Neuronal stem cell (in vitro differentiated cells): ENCODE data around the gene MTO1.
"Not testable (repeated sequence)": the region's sequence is repeated elsewhere in the genome, so short reads cannot be mapped to it uniquely, and the experiment has no call there.

Source experiments
- DNase-seq: peaks from one replicate; pipeline ENCODE4 v3.0.0-alpha.2; 2013; ENCODE audit warnings: low spot score
- H2AFZ ChIP-seq: one replicate; pipeline ENCODE4 v1.6.1; 2013; ENCODE audit warnings: mild to moderate bottlenecking, low read length, inconsistent platforms
- H2AK5ac ChIP-seq: 2 replicates; pipeline ENCODE4 v1.6.1; 2013; ENCODE audit warnings: low read depth, mild to moderate bottlenecking, inconsistent platforms, low read length, moderate library complexity, mixed read lengths
- H2BK120ac ChIP-seq: 2 replicates; pipeline ENCODE4 v1.6.1; 2013; ENCODE audit warnings: low read depth, mild to moderate bottlenecking, inconsistent platforms, low read length, moderate library complexity, mixed read lengths
- H2BK12ac ChIP-seq: one replicate; pipeline ENCODE4 v1.6.1; 2013; ENCODE audit warnings: low read length, inconsistent platforms
- H2BK15ac ChIP-seq: 2 replicates; pipeline ENCODE4 v1.6.1; 2013; ENCODE audit warnings: mild to moderate bottlenecking, low read length, inconsistent platforms, mixed read lengths
- H2BK5ac ChIP-seq: one replicate; pipeline ENCODE4 v1.6.1; 2013; ENCODE audit warnings: inconsistent platforms, mild to moderate bottlenecking, low read length, moderate library complexity
- H3K14ac ChIP-seq: one replicate; pipeline ENCODE4 v1.6.1; 2013; ENCODE audit warnings: low read length, inconsistent platforms
- H3K18ac ChIP-seq: 2 replicates; pipeline ENCODE4 v1.6.1; 2013; ENCODE audit warnings: low read length, inconsistent platforms
- H3K23ac ChIP-seq: 2 replicates; pipeline ENCODE4 v1.6.1; 2013; ENCODE audit warnings: low read depth, mild to moderate bottlenecking, mixed read lengths, low read length, inconsistent platforms; ENCODE audit not compliant: poor library complexity
- H3K27ac ChIP-seq: replicated peaks from 3 replicates; pipeline ENCODE4 v1.5.1; 2013; ENCODE audit warnings: low read length, inconsistent platforms
- H3K27me3 ChIP-seq, 3 experiments: 2 replicates each; pipeline ENCODE4 v1.6.1; 2013; ENCODE audit warnings: low read length in 3 of 3, mild to moderate bottlenecking in 2 of 3, inconsistent platforms in 1 of 3, low read depth in 1 of 3, mixed read lengths in 1 of 3, moderate library complexity in 1 of 3; ENCODE audit not compliant: control insufficient read depth in 3 of 3, insufficient read depth in 3 of 3
- H3K36me3 ChIP-seq, 2 donors: replicated peaks in 1 of 2; 2 replicates each; pipeline ENCODE4 v1.6.1; 2013; ENCODE audit warnings: low read length in 2 of 2; ENCODE audit not compliant: control insufficient read depth in 2 of 2, insufficient read depth in 2 of 2
- H3K4ac ChIP-seq: 2 replicates; pipeline ENCODE4 v1.6.1; 2013; ENCODE audit warnings: inconsistent platforms, mild to moderate bottlenecking, low read length, moderate library complexity
- H3K4me1 ChIP-seq, 2 donors: 1 replicate in 1 of 2; 2 replicates in 1 of 2; pipeline ENCODE4 v1.6.1; 2013; ENCODE audit warnings: low read length in 2 of 2, low read depth in 1 of 2; ENCODE audit not compliant: control insufficient read depth in 2 of 2, insufficient read depth in 1 of 2
- H3K4me2 ChIP-seq: one replicate; pipeline ENCODE4 v1.6.1; 2013; ENCODE audit warnings: mild to moderate bottlenecking, low read length, inconsistent platforms; ENCODE audit not compliant: insufficient read depth, poor library complexity, severe bottlenecking
- H3K4me3 ChIP-seq, 2 donors: 2 replicates each; pipeline ENCODE4 v1.5.1; 2013; ENCODE audit warnings: low read length in 2 of 2, mild to moderate bottlenecking in 2 of 2, inconsistent platforms in 1 of 2, moderate library complexity in 1 of 2
- H3K79me1 ChIP-seq: one replicate; pipeline ENCODE4 v1.6.1; 2013; ENCODE audit warnings: low read depth, mild to moderate bottlenecking, inconsistent platforms, low read length, moderate library complexity
- H3K9ac ChIP-seq: one replicate; pipeline ENCODE4 v1.6.1; 2013; ENCODE audit warnings: mild to moderate bottlenecking, low read depth, low read length, inconsistent platforms; ENCODE audit not compliant: poor library complexity
- H3K9me3 ChIP-seq, 2 donors: replicated peaks in 1 of 2; 2 replicates each; pipeline versions ENCODE3 to v1.6.1; 2013; ENCODE audit warnings: low read length in 2 of 2, mild to moderate bottlenecking in 2 of 2, inconsistent platforms in 1 of 2, low read depth in 1 of 2, mixed read lengths in 1 of 2, moderate library complexity in 1 of 2; ENCODE audit not compliant: control insufficient read depth in 2 of 2, insufficient read depth in 1 of 2
- H4K8ac ChIP-seq: one replicate; pipeline ENCODE4 v1.6.1; 2013; ENCODE audit warnings: low read depth, mild to moderate bottlenecking, inconsistent platforms, low read length, moderate library complexity
- H4K91ac ChIP-seq: one replicate; pipeline ENCODE4 v1.6.1; 2013; ENCODE audit warnings: low read length, low read depth, mild to moderate bottlenecking, inconsistent platforms; ENCODE audit not compliant: poor library complexity
- WGBS, 2 donors: extraction: QIAGEN DNeasy Blood & Tissue Kit; methylation state at CpG; one replicate each; pipeline ENCODE4 v1.1.7; 2013; ENCODE audit warnings: missing lambda C conversion rate in 2 of 2, mixed read lengths in 1 of 2; ENCODE audit not compliant: insufficient read length in 2 of 2, insufficient replicate concordance in 1 of 2; ENCODE audit errors: extremely low coverage in 2 of 2; 5-methylcytosine and 5-hydroxymethylcytosine counted together

MTO1 gene

GRCh38 chr6:73503027-73503772, 41.7 kb downstream of the MTO1 start:
- Histone ChIP-seq H2AFZ (no peak overlapping the region), H3K9me3 (no peaks in the 10 kb centered on the region), H3K23ac (no peak overlapping the region), H3K36me3 (peaks cover 2 to 5% of the 10 kb centered on the region in 2 donors), H2BK120ac (no peak overlapping the region), H3K27me3 (no peaks in the 10 kb centered on the region), H2BK5ac (no peak overlapping the region), H4K8ac (no peak overlapping the region), H3K79me1 (no peaks in the 10 kb centered on the region), H3K9ac (no peak overlapping the region), H2BK15ac (no peak overlapping the region), H3K4me1 (no peaks in the 10 kb centered on the region), H2BK12ac (no peak overlapping the region), H3K4me2 (no peak overlapping the region), H4K91ac (no peak overlapping the region), H3K27ac (no peak overlapping the region), H2AK5ac (no peak overlapping the region), H3K18ac (no peak overlapping the region), H3K4me3 (no peak overlapping the region), H3K4ac (no peak overlapping the region), H3K14ac (no peak overlapping the region)
- DNase-seq: no peak
- no CpG with 5 or more reads among the region's 2 CpGs for WGBS, 2 donors

GRCh38 chr6:73504160-73504559, 42.6 kb downstream of the MTO1 start:
- Histone ChIP-seq H2AFZ (no peak overlapping the region), H3K9ac (no peak overlapping the region), H3K4me2 (no peak overlapping the region), H4K91ac (no peak overlapping the region), H3K27me3 (no peaks in the 10 kb centered on the region), H2BK120ac (no peak overlapping the region), H2BK12ac (no peak overlapping the region), H2BK5ac (no peak overlapping the region), H3K23ac (no peak overlapping the region), H2AK5ac (no peak overlapping the region), H3K4ac (no peak overlapping the region), H3K4me1 (no peaks in the 10 kb centered on the region), H3K9me3 (no peaks in the 10 kb centered on the region), H3K27ac (no peak overlapping the region), H3K14ac (no peak overlapping the region), H3K36me3 (peaks cover 2 to 3% of the 10 kb centered on the region in 2 donors), H3K79me1 (no peaks in the 10 kb centered on the region), H3K4me3 (no peak overlapping the region), H2BK15ac (no peak overlapping the region), H4K8ac (no peak overlapping the region), H3K18ac (no peak overlapping the region)
- WGBS, 2 donors: no CpG with 5 or more reads among the region's 2 CpGs
- DNase-seq: no peak

GRCh38 chr6:73505142-73505541, 43.6 kb downstream of the MTO1 start:
- no peak overlapping the region for H2BK12ac ChIP-seq
- H3K79me1 ChIP-seq: no peaks in the 10 kb centered on the region
- DNase-seq: no peak
- H3K36me3 ChIP-seq: peaks cover 2 to 3% of the 10 kb centered on the region in 2 donors
- H2AK5ac ChIP-seq: no peak overlapping the region
- no peak overlapping the region for H4K91ac ChIP-seq
- H3K4me3 ChIP-seq: no peak overlapping the region
- H2BK120ac ChIP-seq: no peak overlapping the region
- no peak overlapping the region for H3K4ac ChIP-seq
- no peak overlapping the region for H2BK5ac ChIP-seq
- H3K27me3 ChIP-seq: no peaks in the 10 kb centered on the region
- no peak overlapping the region for H2BK15ac ChIP-seq
- H4K8ac ChIP-seq: no peak overlapping the region
- no peak overlapping the region for H3K14ac ChIP-seq
- H2AFZ ChIP-seq: no peak overlapping the region
- H3K27ac ChIP-seq: no peak overlapping the region
- H3K9me3 ChIP-seq: no peaks in the 10 kb centered on the region
- no peak overlapping the region for H3K9ac ChIP-seq
- H3K18ac ChIP-seq: no peak overlapping the region
- no peak overlapping the region for H3K4me2 ChIP-seq
- no peak overlapping the region for H3K23ac ChIP-seq
- H3K4me1 ChIP-seq: no peaks in the 10 kb centered on the region

GRCh38 chr6:73505705-73506104, 44.2 kb downstream of the MTO1 start:
- not testable (repeated sequence) for H3K4me3 ChIP-seq, H3K9me3 ChIP-seq, H2AK5ac ChIP-seq, H3K27ac ChIP-seq, H3K27me3 ChIP-seq, H3K18ac ChIP-seq, H2BK15ac ChIP-seq, H3K14ac ChIP-seq, H4K8ac ChIP-seq, H3K36me3 ChIP-seq, H3K9ac ChIP-seq, H2BK120ac ChIP-seq, H3K4me1 ChIP-seq, H3K4me2 ChIP-seq, H2AFZ ChIP-seq, H3K4ac ChIP-seq, H3K23ac ChIP-seq, H4K91ac ChIP-seq, H2BK5ac ChIP-seq, DNase-seq, H3K79me1 ChIP-seq, H2BK12ac ChIP-seq
- WGBS, 2 donors: no CpG with 5 or more reads among the region's 8 CpGs
